ENCODE measurements around the gene CCDC68.
"Not testable (repeated sequence)": the region's sequence is repeated elsewhere in the genome, so short reads cannot be mapped to it uniquely, and the experiment has no call there.

CCDC68 gene

GRCh38 chr18:54856105-54856646 is 103.1 kb downstream of the CCDC68 start:
- TF ChIP-seq ZNF274 (IDR thresholded peaks at IDR 0.05; ENCODE audit: low read depth, low read length) = no peak
- H3K4me3 ChIP-seq (ENCODE audit: low read length) = no peak overlapping the region

GRCh38 chr18:54855050-54855449 is 104.2 kb downstream of the CCDC68 start:
- H3K4me3 ChIP-seq (ENCODE audit: low read length) = not testable (repeated sequence)

- H3K4me3 ChIP-seq (ENCODE audit: low read length) = no peak overlapping the region
- no peak for TF ChIP-seq ZNF274 (IDR thresholded peaks at IDR 0.05; ENCODE audit: low read depth, low read length)
Observed at GRCh38 chr18:54852780-54853675, 106.2 kb downstream of the CCDC68 start.
